GM19193 (cell line): ENCODE data around the gene GALR2.

Source experiments
- POLR2A ChIP-seq: IDR thresholded peaks from 4 replicates; pipeline ENCODE4 v1.6.1; 2011; ENCODE audit not compliant: insufficient read depth, insufficient read length; ENCODE audit errors: extremely low read depth

GALR2 gene

DNA sequence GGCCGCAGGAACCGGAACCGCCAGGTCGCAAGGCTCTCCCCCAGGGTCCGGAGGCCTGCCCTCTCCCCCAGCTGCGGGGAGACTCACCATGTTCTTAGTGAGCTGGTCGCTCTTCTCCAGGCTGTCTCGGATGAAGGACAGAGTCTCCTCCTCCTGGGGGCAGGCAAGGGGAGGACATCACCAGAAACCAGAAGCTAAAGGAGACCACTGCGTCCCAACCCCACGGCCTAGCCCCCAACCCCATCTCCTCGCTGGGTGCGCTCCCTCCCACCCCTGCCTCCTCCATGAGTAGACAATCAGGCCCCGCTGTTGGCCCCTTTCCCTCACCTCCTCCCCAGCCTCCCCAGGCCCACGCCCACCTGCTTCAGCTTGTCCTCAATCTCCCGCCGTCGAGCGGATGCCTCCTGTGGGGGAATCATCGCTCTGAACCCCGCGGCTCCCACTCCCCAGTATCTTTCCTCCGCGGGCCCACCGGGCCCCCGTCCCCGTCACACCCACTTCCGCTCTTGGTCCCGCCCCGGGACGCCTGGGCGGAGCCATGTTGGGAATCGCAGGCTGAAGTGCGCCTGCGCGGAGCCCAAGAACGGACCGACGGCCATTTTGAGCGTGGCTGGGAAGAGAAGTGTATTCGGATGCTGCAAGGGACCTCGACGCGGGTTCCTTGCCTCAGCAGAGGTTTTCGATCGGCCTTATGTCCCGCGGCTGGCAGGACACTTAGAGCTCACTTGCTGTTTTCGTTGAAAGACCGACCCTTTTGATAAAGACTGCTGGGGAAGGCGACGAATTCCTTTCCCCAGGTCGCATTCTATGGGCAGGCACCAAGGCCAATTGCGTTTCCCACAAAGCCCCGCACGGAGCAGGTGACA is 28.9 kb downstream of the GALR2 start, which contains the start of gene EXOC7:
Gene EXOC7, minus strand, starts transcription at position 514 of the 866 bp plus-strand sequence. Its CDS starts 95 bp downstream, at position 419.
- peak; percentile 83 for TF ChIP-seq POLR2A

DNA sequence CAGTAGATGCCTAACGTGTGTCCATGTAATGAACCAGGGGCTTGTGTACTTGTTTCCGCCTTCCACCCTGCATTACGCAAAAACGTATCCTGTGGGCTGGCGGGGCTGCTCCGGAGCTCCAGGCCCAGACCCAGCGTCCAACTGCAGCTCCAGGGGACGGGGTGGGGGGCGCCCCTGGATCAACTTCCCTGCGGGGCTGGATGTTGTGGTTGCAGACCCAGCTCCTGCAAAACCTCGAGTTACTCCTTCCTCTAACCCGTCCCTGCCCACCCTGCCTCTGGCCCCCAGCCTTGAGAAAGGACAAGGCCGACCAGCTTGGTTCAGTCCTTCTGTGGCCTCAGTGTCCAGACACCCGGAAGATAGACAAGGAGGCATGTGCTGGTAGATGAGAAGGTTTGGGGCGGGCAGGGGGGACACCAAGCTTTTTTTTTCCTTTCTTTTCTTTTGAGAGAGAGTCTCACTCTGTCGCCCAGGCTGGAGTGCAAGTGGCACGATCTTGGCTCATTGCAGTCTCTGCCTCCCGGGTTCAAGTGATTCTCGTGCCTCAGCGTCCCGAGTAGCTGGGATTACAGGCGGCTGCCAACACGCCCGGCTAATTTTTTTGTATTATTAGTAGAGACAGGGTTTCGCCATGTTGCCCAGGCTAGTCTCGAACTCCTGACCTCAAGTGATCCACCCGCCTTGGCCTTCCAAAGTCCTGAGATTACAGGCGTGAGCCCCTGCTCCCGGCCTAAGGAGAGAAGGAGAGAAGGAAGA is 29.7 kb downstream of the GALR2 start:
- TF ChIP-seq POLR2A, result no peak

DNA sequence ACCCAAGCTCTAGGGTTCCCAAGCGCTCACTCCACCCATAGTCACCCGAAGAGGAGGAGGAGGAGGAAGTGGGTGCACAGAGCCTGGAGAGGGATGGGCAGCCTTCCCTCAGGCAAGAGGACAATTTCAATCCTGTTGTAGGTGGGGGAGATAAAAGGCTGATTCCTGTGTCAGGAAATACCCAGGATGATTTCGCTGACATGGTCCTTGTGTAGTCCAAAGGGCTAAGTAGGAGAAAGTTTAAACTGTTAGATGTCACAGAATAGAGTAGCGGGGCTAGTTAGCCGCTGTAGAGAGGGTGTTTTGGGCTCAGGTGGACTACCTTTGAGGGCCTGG is 30.3 kb downstream of the GALR2 start:
- no peak for TF ChIP-seq POLR2A

DNA sequence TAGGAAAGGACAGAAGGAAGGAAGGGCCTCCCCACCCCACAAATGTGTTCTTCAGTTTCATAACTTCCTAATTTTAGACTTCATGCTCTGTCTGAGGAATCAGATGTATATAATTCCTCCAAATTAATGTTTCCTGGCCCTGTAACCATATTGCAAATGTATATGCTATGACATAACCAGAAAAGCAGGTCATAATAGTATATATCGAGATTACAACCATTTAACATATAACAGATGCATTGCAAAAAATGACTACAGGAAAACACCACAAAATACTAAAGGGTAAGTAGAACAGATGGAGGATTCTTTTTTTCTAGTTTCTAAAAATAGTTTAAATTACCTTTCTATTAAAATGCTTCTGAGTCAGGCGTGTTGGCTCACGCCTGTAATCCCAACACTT is 32.1 kb downstream of the GALR2 start:
- TF ChIP-seq POLR2A, result no peak

DNA sequence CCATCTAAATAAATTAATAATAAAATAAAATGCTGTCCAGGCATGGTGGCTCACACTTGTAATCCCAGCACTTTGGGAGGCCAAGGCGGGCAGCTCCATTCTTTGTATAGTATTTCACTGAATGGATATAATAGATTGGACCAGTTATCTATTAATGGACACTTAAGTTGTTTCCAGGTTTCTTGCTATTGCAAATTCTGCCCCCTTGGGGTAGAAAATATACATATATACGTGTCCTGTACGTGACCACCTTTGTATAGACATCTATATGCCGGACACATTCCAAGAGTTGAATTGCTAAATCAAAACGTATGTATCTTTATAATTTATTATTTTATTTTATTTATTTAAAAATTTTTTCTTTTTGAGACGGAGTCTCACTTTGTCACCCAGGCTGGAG is 32.9 kb downstream of the GALR2 start:
- TF ChIP-seq POLR2A, result no peak

DNA sequence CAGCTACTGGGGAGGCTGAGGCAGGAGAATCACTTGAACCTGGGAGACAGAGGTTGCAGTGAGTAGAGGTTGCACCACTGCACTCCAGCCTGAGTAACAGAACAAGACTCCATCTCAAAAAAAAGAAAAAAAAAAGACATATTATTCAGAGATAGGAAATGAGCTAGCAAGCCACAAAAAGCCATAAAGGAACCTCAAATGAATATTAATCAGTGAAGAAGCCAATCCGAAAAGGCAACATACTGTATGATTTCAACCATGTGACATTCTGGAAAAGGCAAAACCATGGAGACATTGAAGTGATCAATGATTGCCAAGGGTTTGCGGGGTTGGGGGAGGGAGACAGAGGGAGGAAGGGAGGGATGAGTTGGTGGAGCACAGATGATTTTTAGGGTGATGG is 37.4 kb downstream of the GALR2 start:
- no peak for TF ChIP-seq POLR2A

DNA sequence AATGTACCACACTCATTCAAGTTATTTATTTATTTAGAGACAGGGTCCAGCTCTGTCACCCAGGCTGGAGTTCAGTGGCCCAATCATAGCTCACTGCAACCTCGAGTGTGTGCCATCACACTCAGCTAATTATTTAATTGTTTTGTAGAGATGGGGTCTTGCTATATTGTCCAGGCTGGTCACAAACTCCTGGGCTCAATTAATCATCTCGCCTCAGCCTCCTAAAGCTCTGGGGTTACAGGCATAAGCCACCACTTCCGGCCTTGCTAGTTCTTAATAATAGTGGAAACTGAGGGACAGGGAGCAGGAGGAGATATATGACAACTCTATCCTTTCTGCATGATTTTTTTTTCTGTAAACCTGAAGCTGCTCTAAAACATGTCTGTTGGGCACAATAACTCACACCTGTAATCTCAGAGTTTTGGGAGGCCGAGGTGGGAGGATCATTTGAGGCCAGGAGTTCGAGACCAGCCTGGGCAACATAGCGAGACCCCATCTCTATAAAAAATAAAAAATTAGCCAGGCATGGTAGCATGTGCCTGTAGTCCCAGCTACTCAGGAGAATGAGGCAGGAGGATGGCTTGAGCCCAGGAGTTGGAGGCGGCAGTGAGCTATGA is 40.7 kb downstream of the GALR2 start:
- TF ChIP-seq POLR2A, result no peak

DNA sequence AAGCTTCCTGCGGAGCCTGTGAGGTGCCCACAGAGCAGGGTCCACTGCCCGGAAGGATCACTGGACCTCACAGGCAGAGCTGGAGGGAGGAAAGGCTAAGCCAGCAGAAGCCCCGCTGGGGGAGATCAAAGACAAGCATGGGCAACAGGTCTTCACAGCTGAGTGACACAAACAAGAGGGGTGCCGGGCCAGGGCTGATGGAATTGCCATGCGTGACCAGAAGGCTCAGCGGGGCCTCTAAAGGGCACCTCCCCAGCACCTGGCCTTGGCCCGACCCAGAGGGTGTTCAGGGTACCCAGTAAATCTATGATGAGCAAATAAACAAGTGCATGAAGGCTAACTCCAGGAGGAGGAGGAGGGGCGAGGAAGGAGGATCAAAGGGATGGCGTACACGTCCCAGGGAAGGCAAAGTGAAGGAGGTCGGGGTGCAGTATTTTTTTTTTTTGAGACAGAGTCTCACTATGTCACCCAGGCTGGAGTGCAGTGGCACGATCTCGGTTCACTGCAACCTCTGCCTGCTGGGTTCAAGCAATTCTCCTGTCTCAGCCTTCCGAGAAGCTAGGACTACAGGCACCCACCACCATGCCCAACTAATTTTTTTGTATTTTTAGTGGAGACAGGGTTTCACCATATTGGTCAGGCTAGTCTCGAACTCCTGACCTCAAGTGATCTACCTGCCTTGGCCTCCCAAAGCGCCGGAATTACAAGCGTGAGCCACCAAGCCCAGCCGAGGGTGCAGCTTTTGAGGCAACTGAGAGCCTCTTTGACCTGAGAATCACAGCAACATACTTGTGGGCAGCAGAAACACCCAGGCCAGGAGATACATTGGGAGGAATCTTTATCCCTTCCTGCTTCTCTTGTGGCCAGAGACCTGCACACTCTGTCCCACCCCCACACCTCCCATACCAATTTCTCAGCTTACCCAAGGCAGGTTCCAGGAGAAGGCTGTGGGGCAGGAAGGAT is 45.1 kb downstream of the GALR2 start:
- TF ChIP-seq POLR2A, result no peak

DNA sequence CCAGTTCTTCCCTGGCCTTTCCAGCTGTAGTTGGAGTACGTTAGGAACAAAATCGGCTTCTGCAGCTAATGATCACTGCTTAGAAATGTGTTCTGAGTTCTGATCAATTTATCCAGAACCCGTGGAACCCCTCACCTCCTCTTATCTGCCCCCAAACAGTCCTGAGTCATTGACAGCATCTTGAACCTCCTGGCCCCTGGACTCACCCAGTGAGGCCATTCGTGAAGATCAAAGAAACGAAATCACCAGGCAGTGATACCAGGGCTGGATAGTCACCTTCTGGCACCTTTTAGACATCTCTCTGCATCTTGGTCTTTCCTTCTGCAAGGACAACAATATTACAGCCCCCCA is 46.1 kb downstream of the GALR2 start:
- no peak for TF ChIP-seq POLR2A

DNA sequence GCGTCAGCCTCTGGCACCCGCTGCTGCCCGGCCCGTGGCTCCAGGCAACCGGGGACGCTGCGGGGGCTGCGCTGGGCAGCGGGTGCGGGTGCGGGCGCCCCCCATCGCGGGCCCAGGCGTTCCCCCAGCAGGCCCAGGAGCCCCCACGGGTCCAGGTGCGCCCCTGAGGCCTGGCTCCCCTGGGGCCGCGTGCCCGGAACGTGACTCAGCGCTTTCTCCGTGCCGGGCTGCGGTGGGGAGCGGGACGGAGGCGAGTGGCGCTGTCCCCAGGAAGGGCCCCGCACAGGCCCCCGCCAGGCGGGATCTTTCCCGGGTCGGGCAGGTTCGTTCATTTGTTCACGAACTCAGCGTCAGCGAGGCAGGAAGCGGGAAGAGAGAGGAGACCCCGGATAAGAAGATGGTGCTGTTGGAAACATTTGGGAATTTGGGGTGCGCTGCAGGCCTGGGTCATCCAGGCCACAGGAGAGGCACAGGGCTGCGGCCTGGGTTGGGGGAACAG is 47.4 kb downstream of the GALR2 start:
- no peak for TF ChIP-seq POLR2A

DNA sequence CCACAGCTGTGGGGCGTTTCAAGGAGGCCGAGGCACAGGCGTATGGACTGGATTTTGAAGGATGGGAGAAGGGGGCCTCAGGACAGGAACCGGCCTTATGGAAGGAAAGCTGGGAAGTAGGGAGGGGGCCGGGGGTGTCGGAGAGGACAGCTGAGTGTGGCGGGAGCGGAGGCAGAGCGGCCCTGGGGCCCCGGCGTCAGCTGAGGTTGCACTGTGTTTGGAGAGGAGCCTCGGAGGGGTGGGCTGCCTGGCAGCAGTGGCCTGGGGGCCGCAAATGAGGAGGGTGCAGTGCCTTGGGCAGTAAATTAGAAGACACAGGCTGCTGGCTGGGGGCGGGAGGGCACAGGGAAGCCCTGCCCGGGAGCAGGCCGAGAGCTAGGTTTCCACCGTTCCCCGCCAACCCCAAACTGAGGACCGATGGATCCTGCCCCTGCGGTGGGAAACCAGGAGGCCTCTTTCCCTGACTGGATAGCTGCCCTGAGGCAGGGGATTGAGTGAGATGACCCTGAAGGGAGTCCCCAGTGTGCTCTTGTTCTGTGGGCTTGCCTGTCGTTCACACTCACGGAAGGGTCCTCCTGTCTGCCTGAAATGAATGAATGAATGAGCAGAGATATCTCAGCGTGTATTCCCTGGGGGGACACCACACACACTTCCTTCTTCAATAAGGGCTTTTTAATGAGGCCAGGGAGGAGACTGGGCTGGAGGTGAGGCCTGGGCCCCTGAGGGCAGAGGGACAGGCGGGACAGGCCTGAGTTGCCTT is 48.0 kb downstream of the GALR2 start:
- no peak for TF ChIP-seq POLR2A

DNA sequence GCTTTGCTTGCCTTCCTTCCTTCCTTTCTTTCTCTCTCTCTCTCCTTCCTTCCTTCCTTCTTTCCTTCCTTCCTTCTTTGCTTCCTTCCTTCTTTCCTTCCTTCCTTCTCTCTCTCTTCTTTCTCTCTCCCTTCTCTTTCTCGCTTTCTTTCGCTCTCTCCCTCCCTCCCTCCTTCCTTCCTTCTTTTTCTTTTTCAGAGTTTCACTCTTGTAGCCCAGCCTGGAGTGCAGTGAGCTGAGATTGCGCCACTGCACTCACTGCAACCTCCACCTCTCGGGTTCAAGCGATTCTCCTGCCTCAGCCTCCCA is 48.6 kb downstream of the GALR2 start:
- TF ChIP-seq POLR2A, result no peak

DNA sequence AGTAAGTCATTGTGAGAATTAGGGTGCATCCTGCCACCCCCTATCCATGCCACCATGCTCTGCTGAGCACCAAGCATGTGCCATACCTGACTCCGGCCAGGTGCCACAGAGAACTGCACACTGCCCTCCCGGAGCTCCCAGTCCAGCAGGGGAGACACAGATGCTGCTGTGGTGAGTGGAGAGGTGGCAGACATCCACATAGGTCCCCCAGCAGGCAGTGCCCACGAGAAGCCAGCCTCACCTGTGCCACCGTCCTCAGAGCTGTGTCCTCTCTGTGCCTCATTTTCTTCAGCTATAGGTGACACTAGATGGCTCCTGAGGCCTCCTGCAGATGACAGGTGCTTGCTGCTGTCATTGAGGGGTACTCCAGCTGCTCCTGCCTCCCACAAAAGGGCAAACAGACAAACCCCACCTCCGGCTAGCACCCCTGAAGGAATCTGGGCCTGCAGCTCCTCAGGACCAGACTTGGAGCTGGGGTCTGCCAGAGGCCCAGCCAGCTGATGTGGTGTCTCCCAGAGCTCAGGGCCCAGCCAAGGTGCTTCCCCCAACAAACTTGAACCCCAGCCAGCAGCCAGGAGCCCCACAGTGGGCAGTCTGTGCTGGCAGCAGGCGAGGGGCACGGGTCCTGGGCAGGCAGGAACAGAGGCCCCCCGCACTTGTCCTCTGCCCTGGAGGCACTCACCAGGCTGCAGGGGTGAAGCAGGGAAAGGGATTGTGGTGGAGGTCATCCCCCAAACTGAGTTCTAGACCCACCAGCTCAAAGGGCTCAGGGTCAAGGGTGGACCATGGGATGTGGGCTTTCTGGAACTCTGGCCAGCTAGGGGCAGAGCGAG is 49.4 kb downstream of the GALR2 start:
- TF ChIP-seq POLR2A, result no peak
